Measurements from ENCODE around the gene ZNF30.
"Not testable (repeated sequence)": the region's sequence is repeated elsewhere in the genome, so short reads cannot be mapped to it uniquely, and the experiment has no call there.

The ZNF30 gene

GRCh38 chr19:34990578-34991192 lies 64.0 kb downstream of the ZNF30 start:
- DNase-seq, result no peak

- no peak for DNase-seq
These were observed 65.0 kb downstream of the ZNF30 start for GRCh38 chr19:34991542-34992333.

GRCh38 chr19:34992582-34992981 lies 65.9 kb downstream of the ZNF30 start:
- DNase-seq, result not testable (repeated sequence)

GRCh38 chr19:34994286-34994642 lies 67.6 kb downstream of the ZNF30 start:
- no peak for DNase-seq
